Small intestine (tissue), 16 donors: ENCODE measurements around the gene DMWD. TPM values are rescaled to one million over a fixed set of nuclear protein-coding genes. Genes with fewer than 3 reads are reported as not detected.

Experiments used
- DNase-seq, 2 donors: peaks; one replicate each; pipeline versions ENCODE4 v3.0.0 to v3.0.0-alpha.2; 2013
- FAIRE-seq: peaks from 2 replicates; lab custom pipeline; 2012; peaks lifted over from hg19 to GRCh38; lab: Jason Lieb, UNC
- H3K27ac ChIP-seq, 3 donors: one replicate each; pipeline ENCODE4 v1.5.1; 2013; ENCODE audit warnings: low read length in 2 of 3, mild to moderate bottlenecking in 2 of 3, control low read depth in 1 of 3, inconsistent platforms in 1 of 3, low read depth in 1 of 3, moderate library complexity in 1 of 3
- H3K27me3 ChIP-seq, 3 donors: one replicate each; pipeline ENCODE4 v1.6.1; 2013; ENCODE audit warnings: low read length in 3 of 3, inconsistent platforms in 1 of 3; ENCODE audit not compliant: control insufficient read depth in 3 of 3, insufficient read depth in 3 of 3
- H3K36me3 ChIP-seq, 3 donors: one replicate each; pipeline ENCODE4 v1.6.1; 2013; ENCODE audit warnings: low read length in 3 of 3, inconsistent platforms in 1 of 3, low read depth in 1 of 3, mild to moderate bottlenecking in 1 of 3, moderate library complexity in 1 of 3; ENCODE audit not compliant: control insufficient read depth in 3 of 3, insufficient read depth in 2 of 3
- H3K4me1 ChIP-seq, 3 donors: one replicate each; pipeline ENCODE4 v1.6.1; 2013; ENCODE audit warnings: low read length in 2 of 3, inconsistent platforms in 1 of 3, low read depth in 1 of 3, mild to moderate bottlenecking in 1 of 3, moderate library complexity in 1 of 3; ENCODE audit not compliant: control insufficient read depth in 3 of 3, insufficient read depth in 2 of 3
- H3K4me3 ChIP-seq, 3 donors: one replicate each; pipeline ENCODE4 v1.5.1; 2013; ENCODE audit warnings: low read length in 3 of 3, control low read depth in 1 of 3, inconsistent platforms in 1 of 3, low read depth in 1 of 3, mild to moderate bottlenecking in 1 of 3, moderate library complexity in 1 of 3
- H3K9me3 ChIP-seq, 2 donors: one replicate each; pipeline ENCODE4 v1.6.1; 2013; ENCODE audit warnings: low read depth in 1 of 2, low read length in 1 of 2; ENCODE audit not compliant: control insufficient read depth in 2 of 2, insufficient read depth in 1 of 2
- WGBS, 3 donors: extraction: QIAGEN DNeasy Blood & Tissue Kit; methylation state at CpG; one replicate each; pipeline ENCODE4 v1.1.7; 2013; 5-methylcytosine and 5-hydroxymethylcytosine counted together
- long read RNA-seq, 10 donors: transcript quantifications; one replicate each; lab custom pipeline, GENCODE V29; 2026
- polyA plus RNA-seq, 4 donors: library from polyadenylated mRNA; stranded (reverse) in 3 of 4; unstranded in 1 of 4; fragments of 200-250 nt in 3 of 4; fragments of 120-200 nt in 1 of 4; gene quantifications; one replicate each; pipeline versions ENCODE4 v1.2.1 to v1.2.3, GENCODE V29; 2013
- donor health status: healthy with polysubstance abuse.
- donor health status: control.
- donor health status: control.
- donor health status: Bipolar disorder and iron deficiency.
- donor health status: healthy.

The DMWD gene
- polyA plus RNA-seq: 10 to 100 TPM in 2 of 4 donors, 1 to 10 TPM in 2; 4.6 to 20.9 (median 11.9) TPM
- long read RNA-seq, donor 1, transcript DMWD-202 (4 exons, 3,292 nt): major isoform, 7 of 16 reads
- long read RNA-seq, donor 1, partial matches to known transcripts: 0 of 16 reads
- long read RNA-seq, donor 1, other reads (novel, unspliced or antisense): 0 of 16 reads
- long read RNA-seq, donor 2, partial matches to known transcripts: 0 of 4 reads
- long read RNA-seq, donor 2, other reads (novel, unspliced or antisense): 0 of 4 reads
- long read RNA-seq, donor 3, partial matches to known transcripts: 5 of 14 reads
- long read RNA-seq, donor 3, other reads (novel, unspliced or antisense): 0 of 14 reads
- long read RNA-seq, donor 4: 0 reads
- long read RNA-seq, donor 5, partial matches to known transcripts: 0 of 4 reads
- long read RNA-seq, donor 5, other reads (novel, unspliced or antisense): 0 of 4 reads
- long read RNA-seq, donor 6, partial matches to known transcripts: 0 of 6 reads
- long read RNA-seq, donor 6, other reads (novel, unspliced or antisense): 0 of 6 reads
- long read RNA-seq, donor 7, transcript DMWD-207 (1 exons, 782 nt): minor isoform, 15 of 73 reads
- long read RNA-seq, donor 7, transcript DMWD-205 (2 exons, 643 nt): minor isoform, 9 of 73 reads
- long read RNA-seq, donor 7, transcript DMWD-201 (5 exons, 3,305 nt): major isoform, 20 of 73 reads
- long read RNA-seq, donor 7, partial matches to known transcripts: 26 of 73 reads
- long read RNA-seq, donor 7, other reads (novel, unspliced or antisense): 0 of 73 reads
- long read RNA-seq, donor 8, partial matches to known transcripts: 0 of 1 reads
- long read RNA-seq, donor 8, other reads (novel, unspliced or antisense): 0 of 1 reads
- long read RNA-seq, donor 9, partial matches to known transcripts: 0 of 2 reads
- long read RNA-seq, donor 9, other reads (novel, unspliced or antisense): 0 of 2 reads
- long read RNA-seq, donor 10, transcript DMWD-201 (5 exons, 3,305 nt): major isoform, 6 of 14 reads
- long read RNA-seq, donor 10, partial matches to known transcripts: 0 of 14 reads
- long read RNA-seq, donor 10, other reads (novel, unspliced or antisense): 0 of 14 reads

- 0 to 1% (median 1%) methylated on average over 47 to 86 of the region's 86 CpGs for WGBS, 3 donors
- Histone ChIP-seq H3K4me3 (peak within 1 kb of the TSS; percentile 55 to 89 (median 88)), H3K36me3 (peaks cover 0 to 31% (median 0%) of the 10 kb centered on the region in 3 donors), H3K27ac (peak within 1 kb of the TSS in 2 of 3 donors; percentile 19 to 62), H3K4me1 (peaks cover 0 to 13% (median 6%) of the 10 kb centered on the region in 3 donors), H3K27me3 (no peaks in the 10 kb centered on the region), H3K9me3 (no peaks in the 10 kb centered on the region)
- peak; percentile 99 to 100 for DNase-seq
- no peak for FAIRE-seq
Observed at GRCh38 chr19:45792470-45793177, at the start of gene DMWD. DMWD (minus strand) TSS chr19:45792845; CDS start chr19:45792756, 89 bp downstream.

GRCh38 chr19:45842198-45842597, 49.6 kb upstream of the DMWD start:
- Histone ChIP-seq H3K36me3 (peaks cover 26 to 78% (median 33%) of the 10 kb centered on the region in 3 donors), H3K9me3 (peaks cover 0 to 6% of the 10 kb centered on the region in 2 donors), H3K27me3 (no peaks in the 10 kb centered on the region), H3K4me3 (no peak overlapping the region), H3K27ac (no peak overlapping the region), H3K4me1 (no peaks in the 10 kb centered on the region)
- WGBS, 3 donors: 95 to 96% (median 96%) methylated on average over 14 of the region's 14 CpGs
- FAIRE-seq (no peak), DNase-seq (no peak)

GRCh38 chr19:45834970-45835369, 42.3 kb upstream of the DMWD start:
- no peaks in the 10 kb centered on the region for H3K27me3 ChIP-seq
- H3K9me3 ChIP-seq: peaks cover 0 to 6% of the 10 kb centered on the region in 2 donors
- H3K4me3 ChIP-seq: no peak overlapping the region
- DNase-seq (no peak), FAIRE-seq (no peak)
- H3K27ac ChIP-seq: no peak overlapping the region
- H3K36me3 ChIP-seq: peaks cover 24 to 78% (median 30%) of the 10 kb centered on the region in 3 donors
- no peaks in the 10 kb centered on the region for H3K4me1 ChIP-seq
- 72 to 86% (median 82%) methylated on average over 7 of the region's 7 CpGs for WGBS, 3 donors

- no peaks in the 10 kb centered on the region for H3K4me1 ChIP-seq
- no peak overlapping the region for H3K27ac ChIP-seq
- peaks cover 16 to 90% (median 23%) of the 10 kb centered on the region in 3 donors for H3K36me3 ChIP-seq
- H3K9me3 ChIP-seq: no peaks in the 10 kb centered on the region
- H3K4me3 ChIP-seq: no peak overlapping the region
- no peaks in the 10 kb centered on the region for H3K27me3 ChIP-seq
- no peak for FAIRE-seq
- WGBS, 3 donors: 94 to 96% (median 96%) methylated on average over 16 of the region's 16 CpGs
- no peak for DNase-seq
Observed at GRCh38 chr19:45828945-45829344, 36.3 kb upstream of the DMWD start.

GRCh38 chr19:45828523-45828922, 35.9 kb upstream of the DMWD start:
- Histone ChIP-seq H3K4me1 (no peaks in the 10 kb centered on the region), H3K9me3 (no peaks in the 10 kb centered on the region), H3K4me3 (no peak overlapping the region), H3K27ac (no peak overlapping the region), H3K36me3 (peaks cover 16 to 92% (median 23%) of the 10 kb centered on the region in 3 donors), H3K27me3 (no peaks in the 10 kb centered on the region)
- no peak for DNase-seq
- no peak for FAIRE-seq
- WGBS, 3 donors: 91 to 95% (median 92%) methylated on average over 9 of the region's 9 CpGs

GRCh38 chr19:45827459-45828093, 34.9 kb upstream of the DMWD start:
- no peaks in the 10 kb centered on the region for H3K27me3 ChIP-seq
- FAIRE-seq (no peak), DNase-seq (no peak)
- no peaks in the 10 kb centered on the region for H3K4me1 ChIP-seq
- H3K9me3 ChIP-seq: no peaks in the 10 kb centered on the region
- 92 to 94% (median 93%) methylated on average over 15 to 16 of the region's 16 CpGs for WGBS, 3 donors
- H3K36me3 ChIP-seq: peaks cover 16 to 93% (median 23%) of the 10 kb centered on the region in 3 donors
- no peak overlapping the region for H3K4me3 ChIP-seq
- H3K27ac ChIP-seq: no peak overlapping the region

- 87 to 93% (median 90%) methylated on average over 11 of the region's 11 CpGs for WGBS, 3 donors
- FAIRE-seq (no peak), DNase-seq (no peak)
- Histone ChIP-seq H3K36me3 (peaks cover 17 to 92% (median 23%) of the 10 kb centered on the region in 3 donors), H3K27ac (no peak overlapping the region), H3K4me1 (no peaks in the 10 kb centered on the region), H3K27me3 (no peaks in the 10 kb centered on the region), H3K9me3 (no peaks in the 10 kb centered on the region), H3K4me3 (no peak overlapping the region)
Observed at GRCh38 chr19:45826934-45827333, 34.3 kb upstream of the DMWD start.
